RPMI8226 (cell line): ENCODE data around the gene CD99.

Experiments used
- DNase-seq: peaks from one replicate; pipeline ENCODE4 v3.0.0-alpha.2; 2015

Gene CD99

DNA sequence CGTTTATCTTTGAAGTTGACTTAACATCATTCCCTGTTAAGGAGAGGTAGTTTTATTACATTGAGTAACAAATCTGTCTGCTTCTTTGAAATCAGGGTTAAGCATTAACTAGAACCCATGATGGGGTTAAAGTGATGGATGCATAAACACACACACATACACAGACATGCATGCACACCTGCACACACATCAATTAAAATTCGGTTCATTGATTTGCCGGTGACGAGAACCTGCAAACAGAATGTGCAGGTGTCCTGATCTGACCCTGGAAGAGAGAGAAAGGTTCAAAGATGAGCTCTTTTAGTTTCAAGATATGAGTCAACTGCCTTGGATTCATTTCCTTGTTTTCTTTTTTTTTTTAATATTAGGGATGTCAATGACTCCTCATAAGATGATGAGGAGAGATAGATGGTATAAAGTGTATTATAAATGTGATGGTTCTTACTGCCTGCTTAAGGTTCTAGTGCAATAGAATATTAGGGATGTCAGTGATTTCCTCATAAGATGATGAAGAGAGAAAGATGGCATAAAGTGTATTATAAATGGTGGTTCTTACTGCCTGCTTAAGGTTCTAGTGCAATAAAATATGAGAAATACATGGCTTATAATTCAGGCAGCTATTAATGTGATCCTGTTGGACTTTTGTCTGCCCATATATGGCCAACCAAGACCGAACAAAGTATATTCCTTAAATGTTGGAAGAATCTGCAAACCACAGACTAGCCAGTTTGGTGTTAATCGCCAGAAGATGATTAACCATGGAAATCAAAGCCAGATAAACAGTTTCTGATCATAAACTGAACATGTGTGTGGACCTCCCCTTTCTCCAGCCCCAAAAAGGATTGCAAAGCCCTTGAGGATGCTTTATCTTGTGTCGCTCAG lies 14.1 kb upstream of the CD99 start:
- no peak for DNase-seq

DNA sequence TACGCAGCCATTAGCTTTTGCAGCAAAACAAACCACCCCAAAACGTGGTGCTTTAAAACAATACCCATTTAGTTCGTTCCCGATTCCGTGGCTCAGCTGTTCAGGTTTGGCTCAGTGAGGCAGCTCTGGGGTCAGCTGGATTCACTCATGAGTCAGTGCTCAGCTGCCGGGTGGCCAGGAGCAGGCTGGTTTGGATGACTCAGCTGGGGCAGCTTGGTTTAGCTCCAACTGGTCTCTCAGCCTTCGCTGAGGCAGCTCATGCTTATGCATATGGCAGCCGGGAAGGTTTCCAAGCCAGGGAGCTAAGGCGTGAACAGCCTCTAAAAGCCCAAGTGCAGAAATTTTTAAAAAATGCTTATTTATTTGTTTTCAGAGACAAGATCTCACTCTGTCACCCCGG lies 13.3 kb upstream of the CD99 start:
- peak; percentile 84 for DNase-seq

DNA sequence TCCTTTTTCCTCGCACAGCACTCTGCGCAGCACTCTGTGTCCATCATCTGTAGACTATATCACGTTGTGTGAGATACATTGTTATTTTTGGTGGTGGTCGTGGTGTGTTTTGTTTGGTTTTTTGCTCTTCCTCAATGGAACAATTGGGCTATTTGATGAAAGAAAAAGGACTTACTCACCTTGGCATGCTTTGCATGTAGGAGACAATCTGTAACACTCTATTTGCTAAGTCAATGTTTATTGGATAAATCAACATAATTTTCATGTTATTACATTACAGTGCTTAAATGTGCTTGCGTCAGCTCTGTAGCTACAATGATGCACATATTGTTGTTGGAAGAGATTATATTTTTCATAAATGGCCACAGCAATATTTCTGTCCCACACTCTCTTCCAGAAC lies 12.5 kb upstream of the CD99 start:
- no peak for DNase-seq

DNA sequence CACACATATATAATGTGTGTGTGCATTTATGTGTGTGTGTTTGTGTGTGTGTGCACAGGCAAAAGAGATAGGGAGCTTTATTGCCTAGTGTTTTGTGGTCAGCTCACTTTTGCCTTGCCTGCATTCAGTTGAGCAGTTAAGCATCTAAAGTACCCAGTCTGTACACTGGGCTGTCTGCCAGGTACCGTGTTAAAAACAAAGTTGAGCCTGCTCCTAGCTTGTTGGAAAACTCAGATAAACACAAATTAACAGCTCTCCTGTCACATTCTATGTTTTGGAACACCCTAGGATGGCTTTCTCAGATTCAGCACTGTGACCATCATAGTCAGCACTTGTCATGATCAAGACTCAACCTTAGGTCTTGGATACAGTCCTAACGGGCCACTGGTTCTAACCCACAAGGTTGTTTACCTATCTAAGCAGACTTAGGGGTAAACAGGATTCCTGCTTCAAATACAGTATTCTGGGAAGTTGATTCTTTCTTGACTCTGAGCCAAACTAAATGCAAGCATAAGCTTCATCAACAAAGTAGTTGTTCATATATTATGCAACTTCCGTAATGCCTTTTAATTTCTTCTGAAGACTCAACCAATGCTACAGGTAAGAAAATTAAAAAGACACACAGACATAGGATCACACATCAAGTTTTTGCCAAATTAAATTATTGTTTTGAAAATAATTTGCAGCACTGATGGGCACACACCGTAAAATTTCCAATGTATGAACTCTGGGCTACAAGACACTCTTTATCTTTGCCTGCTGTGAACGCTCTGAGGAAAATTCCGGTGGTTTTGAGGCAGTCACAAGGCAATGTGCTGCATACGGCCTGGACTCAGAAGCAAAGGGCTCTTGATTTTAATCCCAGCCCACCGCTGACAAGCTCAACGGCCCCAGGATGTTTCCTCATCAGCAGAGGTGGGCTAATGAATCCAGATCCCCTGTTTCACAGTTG lies 11.3 kb upstream of the CD99 start:
- DNase-seq = peak; percentile 75

DNA sequence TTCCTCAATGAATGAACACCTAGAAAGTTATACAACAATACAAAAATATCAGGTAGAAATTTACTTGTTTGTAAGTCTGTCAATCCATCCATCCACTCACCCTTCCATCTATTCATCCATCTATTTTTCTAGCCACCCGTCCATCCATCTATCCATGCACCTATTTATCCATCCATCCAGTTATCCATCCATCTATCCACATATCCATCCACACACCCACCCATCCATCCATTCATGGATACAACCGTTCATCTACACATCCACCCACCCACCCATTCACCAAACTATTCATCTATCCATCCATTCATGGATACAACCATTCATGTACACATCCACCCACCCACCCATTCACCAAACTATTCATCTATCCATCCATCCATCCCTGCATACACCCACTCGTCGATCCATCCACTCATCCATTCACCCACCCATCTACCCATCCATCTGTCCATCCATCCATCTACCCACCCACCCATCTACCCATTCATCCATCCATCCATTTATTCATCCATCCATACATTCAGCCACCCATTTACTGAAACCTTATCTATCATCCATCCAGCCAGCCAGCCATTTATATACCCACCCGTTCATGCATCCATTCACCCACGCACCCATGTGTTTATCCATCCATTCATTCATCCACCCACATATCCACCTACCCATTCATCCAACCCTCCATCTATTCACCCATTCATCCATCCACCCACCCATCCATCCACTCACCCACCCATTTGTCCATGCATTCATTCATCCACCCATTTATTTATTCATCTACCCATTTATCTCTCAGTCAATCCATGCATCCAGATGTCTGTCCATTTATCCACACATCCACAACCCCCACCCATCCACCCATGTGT lies 10.4 kb upstream of the CD99 start:
- DNase-seq = no peak

DNA sequence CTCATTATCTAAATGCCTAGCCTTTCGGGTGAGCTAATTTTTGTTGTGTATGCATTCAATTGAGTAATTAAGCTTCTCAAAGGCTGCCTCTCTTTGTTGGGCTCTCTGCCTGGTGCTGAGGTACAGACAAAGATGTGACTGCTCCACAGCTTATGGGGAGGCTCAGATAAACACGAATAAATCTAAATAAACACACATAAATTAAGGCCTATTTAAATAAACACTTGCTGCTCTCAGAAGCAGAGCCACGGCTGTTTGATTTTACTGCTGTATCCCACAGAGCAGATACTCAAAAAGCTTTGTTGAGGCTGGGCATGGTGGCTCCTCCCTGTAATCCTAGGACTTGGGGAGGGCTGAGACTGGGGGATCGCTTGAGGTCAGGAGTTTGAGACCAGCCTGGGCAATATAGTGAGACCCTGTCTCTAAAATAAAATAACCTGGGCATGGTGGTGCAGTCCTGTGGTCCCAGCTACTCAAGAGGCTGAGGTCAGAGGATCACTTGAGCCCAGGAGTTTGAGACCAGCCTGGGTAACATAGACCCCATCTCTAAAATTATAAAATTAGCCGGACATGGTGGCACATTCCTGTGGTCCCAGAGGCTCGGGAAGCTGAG lies 8.4 kb upstream of the CD99 start:
- no peak for DNase-seq

DNA sequence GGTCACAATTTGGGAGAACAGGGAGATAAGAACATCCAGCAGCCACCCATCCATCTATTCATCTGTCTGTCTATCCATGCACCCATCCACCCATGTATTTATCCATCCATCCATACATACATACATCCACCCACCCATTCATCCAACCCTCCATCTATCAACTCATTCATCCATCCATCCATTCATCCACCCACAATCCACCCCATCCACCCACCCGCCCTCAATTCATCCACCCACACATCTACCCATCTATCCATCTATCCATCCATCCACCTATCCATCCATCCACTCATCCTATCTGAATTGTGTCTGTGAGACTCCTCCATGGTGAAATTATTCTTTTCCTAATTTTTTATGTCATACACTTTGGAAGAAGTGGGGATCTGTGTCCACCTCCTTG lies 6.8 kb upstream of the CD99 start:
- DNase-seq = no peak

DNA sequence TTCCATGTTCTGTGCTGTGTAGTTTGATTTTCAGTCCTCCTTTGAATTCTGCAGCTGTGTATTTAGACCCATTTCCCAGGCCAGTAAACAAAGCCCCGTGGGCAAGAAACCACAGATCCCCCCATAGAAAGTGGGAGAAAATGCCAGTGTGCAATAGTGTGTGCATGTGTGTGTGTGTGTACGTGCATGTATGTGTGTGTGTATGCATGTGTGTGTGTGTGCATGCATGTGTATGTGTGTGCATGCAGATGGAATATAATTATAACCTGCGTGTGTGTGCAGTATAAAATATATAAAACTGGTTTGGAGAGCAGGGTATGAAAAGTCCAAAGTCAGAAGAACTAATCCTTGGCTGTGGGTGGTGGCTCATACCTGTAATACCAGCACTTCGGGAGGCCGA lies 5.2 kb upstream of the CD99 start:
- DNase-seq = no peak

DNA sequence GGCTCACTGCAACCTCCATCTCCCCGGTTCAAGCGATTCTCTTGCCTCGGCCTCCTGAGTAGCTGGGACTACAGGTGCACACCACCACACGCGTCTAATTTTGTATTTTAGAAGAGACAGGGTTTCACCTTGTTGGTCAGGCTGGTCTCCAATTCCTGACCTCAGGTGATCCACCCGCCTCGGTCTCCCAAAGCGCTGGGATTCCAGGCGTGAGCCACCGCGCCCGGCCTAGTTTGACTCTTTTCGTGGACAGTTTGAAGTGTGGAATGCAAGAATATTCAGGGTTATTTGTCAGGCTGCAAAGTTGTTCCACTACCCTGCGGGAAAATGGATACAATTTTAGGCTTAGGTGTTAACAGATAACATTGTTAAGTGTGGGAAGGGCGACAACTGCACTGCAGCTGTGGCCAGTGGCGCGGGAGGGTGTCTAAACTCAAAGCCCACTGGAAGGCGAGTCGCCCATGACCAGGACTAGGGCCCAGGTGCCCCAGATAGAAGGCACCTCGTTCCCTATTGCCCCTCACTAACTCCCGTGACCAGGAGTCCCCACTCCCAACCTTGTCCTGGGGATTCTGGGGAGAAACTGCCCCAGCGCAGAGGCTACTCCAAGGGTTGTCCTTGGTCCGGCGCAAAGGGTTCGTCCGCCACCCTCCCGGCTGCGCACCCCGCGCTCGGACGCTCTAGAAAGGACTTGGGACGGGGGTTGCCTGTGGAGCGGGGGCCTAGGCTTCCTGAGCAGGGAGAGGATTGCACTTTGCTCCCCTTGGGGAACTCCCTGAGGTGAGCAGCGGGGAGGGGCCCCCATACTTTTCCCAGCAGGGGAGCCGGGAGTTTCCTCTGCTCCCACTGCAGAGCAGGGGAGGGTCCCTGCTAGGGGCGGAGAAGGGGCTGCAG lies 1.1 kb upstream of the CD99 start:
- no peak for DNase-seq

DNA sequence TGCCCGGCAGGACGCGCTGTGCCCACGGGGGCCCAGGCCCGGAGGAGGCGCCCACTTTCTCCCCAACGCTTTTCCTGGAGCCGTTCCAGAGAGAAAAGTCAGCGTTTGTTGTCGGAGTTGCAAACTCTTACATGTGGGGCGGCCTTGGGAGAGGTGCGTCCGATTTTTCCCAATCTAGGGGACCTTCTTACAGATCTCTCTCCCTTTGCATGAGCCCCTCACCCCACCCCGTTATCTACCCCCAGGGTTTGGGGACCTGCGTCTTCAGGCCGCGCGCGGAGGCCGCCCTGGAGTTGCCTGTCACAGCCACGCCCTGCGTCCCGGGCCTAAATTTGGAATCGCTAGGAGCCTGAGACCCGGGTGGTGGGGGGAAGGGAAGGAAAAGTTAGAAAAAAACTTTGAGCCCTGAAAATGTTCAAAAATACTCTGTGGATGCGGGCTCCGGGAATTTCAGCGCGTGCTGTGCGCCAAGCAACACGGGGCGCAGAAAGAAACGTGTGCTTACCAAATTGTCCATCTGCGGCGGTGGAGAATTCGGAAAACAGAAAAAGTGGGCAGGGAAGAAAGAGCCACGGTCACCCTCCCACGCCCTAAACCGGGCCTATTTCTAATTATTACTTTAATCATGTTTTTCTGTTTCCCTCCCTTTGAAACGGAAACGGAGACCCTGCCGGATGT lies 587 bp downstream of the CD99 start:
- DNase-seq = peak; percentile 64

DNA sequence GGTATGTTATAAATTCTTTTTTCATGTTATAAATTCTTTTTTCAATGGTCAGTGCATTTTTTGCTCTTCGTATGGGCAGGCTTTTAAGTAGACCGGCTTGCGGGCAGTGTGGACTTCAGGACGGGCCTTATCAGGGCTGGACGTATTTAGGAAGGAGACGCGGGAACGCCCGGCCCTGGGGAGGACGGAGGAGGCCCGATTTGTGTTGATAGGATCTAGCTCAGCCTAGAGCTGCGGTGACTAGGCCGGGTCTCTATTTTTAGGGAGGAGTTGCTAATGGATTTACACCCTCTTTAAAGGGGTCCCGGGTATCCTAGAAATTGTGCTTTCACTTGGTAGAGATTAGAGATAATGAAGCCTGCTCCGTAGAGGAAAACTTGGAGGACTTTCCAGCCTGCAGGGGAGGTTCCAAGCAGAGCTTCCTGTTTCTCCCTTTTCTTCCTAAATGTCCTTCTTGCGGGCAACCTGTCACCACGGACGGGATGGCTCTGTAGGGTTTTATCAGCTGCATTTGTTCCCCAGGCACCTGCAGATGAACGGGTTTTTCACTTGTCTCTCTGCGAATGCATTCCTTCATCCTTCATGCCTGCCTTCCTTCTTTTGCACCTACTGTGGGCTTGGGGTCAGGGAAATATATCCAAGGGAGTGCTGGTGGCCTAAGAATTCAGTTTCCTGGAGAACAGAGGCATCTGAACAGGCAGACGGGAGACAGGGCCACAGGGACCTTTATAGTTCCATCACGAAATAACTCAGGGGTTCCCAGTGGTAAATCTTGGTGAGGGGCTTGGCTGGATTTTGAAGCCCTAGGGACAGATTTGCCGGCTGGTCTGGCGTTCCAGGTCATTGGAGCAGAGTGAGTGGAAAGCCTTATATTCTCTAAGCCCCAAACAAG lies 1.4 kb downstream of the CD99 start:
- peak; percentile 38 for DNase-seq

DNA sequence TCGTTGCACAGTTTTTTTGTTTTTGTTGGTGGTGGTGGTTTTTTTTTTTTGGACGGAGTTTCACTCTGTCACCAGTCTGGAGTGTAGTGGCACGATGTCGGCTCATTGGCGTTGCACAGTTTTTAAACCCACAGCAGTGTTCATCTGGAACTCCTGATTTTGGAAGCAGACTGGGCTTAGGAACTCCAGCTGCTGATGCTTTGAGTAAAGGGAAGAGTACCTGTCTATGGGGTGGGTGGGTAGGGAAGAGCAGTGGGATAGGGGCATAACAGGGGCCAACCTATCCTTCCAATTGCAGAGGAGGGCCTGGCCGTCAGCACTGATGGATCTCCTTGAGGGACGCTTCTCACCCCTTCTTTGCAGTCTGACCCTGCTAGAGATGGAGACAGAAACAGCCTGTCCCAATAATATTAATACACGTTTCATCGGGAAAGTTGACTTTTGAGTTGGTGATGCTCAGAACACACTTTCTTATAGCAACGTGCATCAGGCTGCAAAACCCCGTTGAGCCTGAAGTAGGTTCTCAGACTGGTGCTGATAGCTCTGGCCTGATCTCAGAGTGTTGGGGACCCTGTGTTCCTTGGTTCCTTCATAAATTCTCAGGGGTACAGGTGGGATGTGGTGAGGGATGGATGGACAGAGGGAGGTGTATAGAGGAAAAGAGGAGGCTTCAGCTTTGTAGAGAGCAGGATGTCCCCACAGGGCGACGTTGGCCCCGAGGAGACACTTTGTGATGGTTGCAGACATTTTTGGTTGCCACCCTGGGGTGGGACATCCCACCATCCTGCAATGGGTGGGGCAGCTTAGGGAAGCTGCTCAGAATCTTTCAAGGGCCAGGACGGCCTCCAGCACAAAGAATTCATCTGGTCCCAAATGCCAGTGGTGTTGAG lies 2.3 kb downstream of the CD99 start:
- no peak for DNase-seq

DNA sequence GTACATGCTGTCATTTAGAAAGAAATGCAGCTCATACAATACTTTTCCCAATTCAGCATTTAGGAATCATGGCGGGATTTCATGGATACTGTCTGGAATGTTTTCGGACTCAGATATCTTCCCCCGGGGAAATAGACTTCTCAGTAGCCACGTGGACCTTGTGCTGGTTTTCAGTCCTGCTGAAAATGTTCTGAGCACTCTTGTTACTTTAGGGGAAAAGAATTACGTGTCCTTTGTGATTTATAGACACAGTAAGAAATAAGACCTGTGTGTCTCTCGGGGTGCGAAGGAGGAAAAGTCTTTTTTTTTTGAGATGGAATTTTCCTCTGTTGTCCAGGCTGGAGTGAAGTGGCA lies 3.8 kb downstream of the CD99 start:
- no peak for DNase-seq

DNA sequence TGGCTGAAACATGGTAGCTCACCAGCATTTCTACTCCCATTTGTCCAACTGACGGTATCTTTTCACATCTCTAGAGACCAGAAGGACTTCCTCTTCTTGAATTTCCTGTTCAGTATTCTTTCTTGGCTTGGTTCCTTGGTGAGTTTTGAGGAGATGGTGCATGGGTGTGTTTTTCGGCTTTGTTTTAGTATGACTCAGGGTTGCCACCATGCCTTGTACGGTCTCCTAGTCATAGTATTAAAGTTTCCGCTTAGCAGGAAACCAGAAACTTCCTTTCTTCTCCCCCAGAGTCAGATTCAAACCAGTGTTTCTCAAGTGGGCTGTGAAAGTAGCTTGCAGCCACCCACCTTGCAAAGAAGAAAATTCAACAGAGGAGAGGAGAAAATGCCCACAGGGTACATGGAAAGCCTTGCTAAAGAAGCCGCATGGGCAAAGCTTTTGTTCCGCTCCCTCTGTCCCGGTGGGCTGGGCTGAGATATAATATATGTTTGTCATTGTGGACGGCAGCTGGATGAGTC lies 5.7 kb downstream of the CD99 start:
- DNase-seq = peak; percentile 80

DNA sequence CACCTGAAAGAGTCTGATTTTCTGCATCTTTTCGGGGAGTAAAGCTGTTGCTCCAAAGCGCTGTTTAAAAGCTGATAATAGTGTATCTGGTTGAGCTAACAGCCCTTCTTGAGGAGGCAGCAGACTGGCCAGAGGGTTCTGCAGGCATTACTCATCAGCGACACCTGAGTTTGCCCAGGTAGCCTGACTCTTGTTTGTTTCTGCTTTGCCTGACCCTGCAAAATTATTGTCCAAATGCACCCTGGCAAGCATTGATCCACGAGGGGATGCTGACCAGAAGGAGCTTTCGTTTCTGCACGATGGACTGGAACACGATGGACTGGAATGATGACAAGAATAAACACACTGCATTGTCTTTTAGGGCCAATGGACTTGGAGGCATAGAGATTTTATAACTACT lies 6.2 kb downstream of the CD99 start:
- peak; percentile 47 for DNase-seq

DNA sequence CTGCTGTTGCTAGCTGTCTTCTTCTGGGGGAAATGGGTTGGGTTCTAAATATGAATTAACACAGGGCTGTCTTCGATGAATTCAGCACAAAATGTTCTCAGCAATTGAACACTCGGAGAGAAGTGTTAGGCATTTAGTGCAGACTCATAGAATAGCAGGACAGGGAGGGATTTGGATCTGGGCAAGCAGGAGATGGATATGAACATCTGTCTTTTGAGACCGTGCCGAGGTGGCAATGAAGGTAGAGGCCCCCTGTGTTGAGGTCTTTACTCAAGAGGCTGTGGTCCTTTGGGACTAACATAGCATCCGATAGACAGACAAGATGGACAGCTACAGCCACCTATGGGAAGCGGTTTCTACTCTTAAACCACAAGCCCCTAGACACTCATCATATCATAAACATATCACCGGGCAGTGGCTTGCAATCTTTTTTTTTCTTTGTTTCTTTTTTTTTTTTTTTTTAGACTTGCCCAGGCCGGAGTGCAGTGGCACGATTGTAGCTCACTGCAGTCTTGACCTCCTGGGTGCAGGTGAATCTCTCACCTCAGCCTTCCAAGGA lies 6.7 kb downstream of the CD99 start:
- no peak for DNase-seq

DNA sequence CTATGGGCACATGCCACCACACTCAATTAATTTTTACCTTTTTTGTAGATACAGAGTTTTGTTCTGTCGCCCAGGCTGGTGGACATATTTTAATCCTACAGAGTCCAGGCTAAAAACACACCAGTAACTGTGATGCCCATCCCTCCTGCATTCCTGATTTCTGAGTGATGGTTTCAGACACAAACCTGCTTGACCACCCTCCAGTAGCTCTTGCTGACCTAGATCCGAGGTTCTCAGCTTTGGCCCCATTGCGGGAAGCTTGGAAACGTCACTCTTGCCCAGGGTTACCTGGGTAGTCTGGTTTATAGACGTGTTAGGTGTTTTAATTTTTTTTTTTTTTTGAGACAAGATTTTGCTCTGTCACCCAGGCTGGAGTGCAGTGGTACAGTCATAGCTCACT lies 7.5 kb downstream of the CD99 start:
- DNase-seq = no peak

DNA sequence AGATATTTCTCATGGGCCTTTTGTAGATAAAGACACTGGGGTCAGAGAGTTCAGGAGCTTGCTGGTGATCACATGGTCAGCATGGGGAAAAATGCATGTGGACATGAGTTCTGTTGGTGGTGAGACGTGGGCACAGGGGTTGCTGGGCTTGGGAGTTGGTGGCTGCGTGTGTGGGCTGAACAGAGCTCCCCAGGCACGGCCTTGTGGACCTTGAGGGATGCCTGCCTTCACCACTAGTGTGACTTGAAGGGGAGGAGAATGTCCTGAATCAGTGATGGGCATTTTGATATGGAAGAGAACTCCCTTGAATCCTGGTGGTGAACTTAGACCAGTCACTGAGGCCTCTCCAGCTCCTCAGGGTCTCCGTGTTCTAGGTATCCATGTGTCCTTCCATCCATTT lies 8.9 kb downstream of the CD99 start:
- DNase-seq = no peak
